Measurements from ENCODE around the gene EMC6. TPM values are rescaled to one million over a fixed set of nuclear protein-coding genes. Genes with fewer than 3 reads are reported as not detected.

The EMC6 gene
- total and polyA plus RNA-seq, 2 of the 13 experiments (the other 11 are each of a cell fraction or from before 2014, with no cell fraction given), result 45.1 to 47.7 TPM

DNA sequence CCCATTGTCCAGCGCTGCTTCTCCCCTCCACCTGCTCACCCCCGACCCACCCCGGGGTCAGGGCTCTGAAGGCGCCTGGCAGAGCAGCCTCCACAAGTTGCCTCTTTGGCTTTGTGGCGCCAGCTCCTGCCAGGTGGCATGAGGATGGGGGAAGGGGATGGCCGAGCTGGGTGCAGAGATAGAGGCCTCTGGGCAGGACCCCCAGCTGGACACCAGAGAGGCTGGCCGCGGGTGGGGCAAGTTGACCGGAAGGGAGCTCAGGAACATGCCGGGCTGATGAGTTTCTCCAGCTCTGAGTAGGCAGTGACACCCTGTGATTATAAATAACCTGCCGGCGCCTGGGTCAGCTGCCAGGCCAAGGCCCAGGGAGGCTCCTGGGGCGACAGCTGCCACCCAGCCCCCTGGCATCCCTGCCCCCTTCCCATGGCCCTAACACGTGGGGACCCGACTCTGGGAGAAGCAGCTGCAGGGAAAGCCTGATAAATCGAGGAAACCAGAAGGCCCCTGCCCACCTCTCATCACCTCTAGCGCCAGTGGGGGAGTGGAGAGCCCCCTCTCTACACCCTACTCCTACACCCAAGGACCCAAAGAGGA lies 26.6 kb downstream of the EMC6 start:
- peaks cover 12% of the 10 kb centered on the region for H3K9me3 ChIP-seq (ENCODE audit: low read length)
- H3K4me1 ChIP-seq (ENCODE audit: insufficient read depth, low read length), result peaks cover 17% of the 10 kb centered on the region
- no TSS peak for BruUV-seq (replicated peaks)
- peak overlapping the region; percentile 37 to 75 (median 65) for H3K4me3 ChIP-seq (replicated peaks in 1 of 3; ENCODE audit: insufficient read depth in 1 of 3, low read depth in 2 of 3, low read length in 3 of 3)
- H2AFZ ChIP-seq (ENCODE audit: low read length), result no peak overlapping the region
- intact Hi-C loops (cut with micrococcal nuclease; ENCODE audit: unreplicated experiment) (no loop called here), in situ Hi-C loops (cut with HindIII; ENCODE audit: extremely low pct_ligation_motif_present, low pct_unique_long_range_greater_than_20kb) (no loop called here)
- no peaks in the 10 kb centered on the region for H4K20me1 ChIP-seq (ENCODE audit: insufficient read depth, low read length)
- H3K27ac ChIP-seq (ENCODE audit: extremely low read length, insufficient read depth, low read length), result no peak overlapping the region
- ChIA-PET POLR2A (interaction anchor here (0.6 to 1.2 kb wide), 4 partner anchors 18 to 28 kb away, joined by 3 to 5 read pairs (median 3); partner anchors contain the start of genes HASPIN and TAX1BP3), CTCF (ENCODE audit: low intra/inter-chr PET ratio, low total read pairs) (no interaction called here)
- FAIRE-seq, result no peak
- H3K9ac ChIP-seq (ENCODE audit: insufficient read depth, low read depth, low read length), result no peak overlapping the region
- no peaks in the 10 kb centered on the region for H3K36me3 ChIP-seq (replicated peaks in 1 of 2; ENCODE audit: control insufficient read depth in 1 of 2, insufficient read depth in 2 of 2, low read length in 2 of 2)
- H3K27me3 ChIP-seq (ENCODE audit: control insufficient read depth in 1 of 2, insufficient read depth in 2 of 2, low read length in 2 of 2), result peaks cover 0 to 35% of the 10 kb centered on the region in 2 experiments; a peak in 2 of 5 replicates
- 5% methylated on average over 7 of the region's 17 CpGs for WGBS (ENCODE audit: low lambda C conversion rate)
- DNase-seq (ENCODE audit: low spot score), result no peak
- peak overlapping the region; percentile 90 for H3K4me2 ChIP-seq (ENCODE audit: low read depth, low read length)
- no peaks in the 10 kb centered on the region for H3K79me2 ChIP-seq (ENCODE audit: insufficient read depth, low read length)
- ATAC-seq, result peak; percentile 43
- TF ChIP-seq RARA (CRISPR knock-in tag; IDR thresholded peaks at IDR 0.05) (no peak), MIER3 (CRISPR knock-in tag; IDR thresholded peaks at IDR 0.05; ENCODE audit: borderline replicate concordance) (no peak), ZBTB21 (CRISPR knock-in tag; IDR thresholded peaks at IDR 0.05) (no peak), SMAD1 (CRISPR knock-in tag; IDR thresholded peaks at IDR 0.05; ENCODE audit: borderline replicate concordance, low read depth) (no peak)
- TF ChIP-seq, protein P1, sequence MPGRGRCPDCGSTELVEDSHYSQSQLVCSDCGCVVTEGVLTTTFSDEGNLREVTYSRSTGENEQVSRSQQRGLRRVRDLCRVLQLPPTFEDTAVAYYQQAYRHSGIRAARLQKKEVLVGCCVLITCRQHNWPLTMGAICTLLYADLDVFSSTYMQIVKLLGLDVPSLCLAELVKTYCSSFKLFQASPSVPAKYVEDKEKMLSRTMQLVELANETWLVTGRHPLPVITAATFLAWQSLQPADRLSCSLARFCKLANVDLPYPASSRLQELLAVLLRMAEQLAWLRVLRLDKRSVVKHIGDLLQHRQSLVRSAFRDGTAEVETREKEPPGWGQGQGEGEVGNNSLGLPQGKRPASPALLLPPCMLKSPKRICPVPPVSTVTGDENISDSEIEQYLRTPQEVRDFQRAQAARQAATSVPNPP (CRISPR knock-in tag; IDR thresholded peaks at IDR 0.05), result no peak
- TF ChIP-seq, protein P2, sequence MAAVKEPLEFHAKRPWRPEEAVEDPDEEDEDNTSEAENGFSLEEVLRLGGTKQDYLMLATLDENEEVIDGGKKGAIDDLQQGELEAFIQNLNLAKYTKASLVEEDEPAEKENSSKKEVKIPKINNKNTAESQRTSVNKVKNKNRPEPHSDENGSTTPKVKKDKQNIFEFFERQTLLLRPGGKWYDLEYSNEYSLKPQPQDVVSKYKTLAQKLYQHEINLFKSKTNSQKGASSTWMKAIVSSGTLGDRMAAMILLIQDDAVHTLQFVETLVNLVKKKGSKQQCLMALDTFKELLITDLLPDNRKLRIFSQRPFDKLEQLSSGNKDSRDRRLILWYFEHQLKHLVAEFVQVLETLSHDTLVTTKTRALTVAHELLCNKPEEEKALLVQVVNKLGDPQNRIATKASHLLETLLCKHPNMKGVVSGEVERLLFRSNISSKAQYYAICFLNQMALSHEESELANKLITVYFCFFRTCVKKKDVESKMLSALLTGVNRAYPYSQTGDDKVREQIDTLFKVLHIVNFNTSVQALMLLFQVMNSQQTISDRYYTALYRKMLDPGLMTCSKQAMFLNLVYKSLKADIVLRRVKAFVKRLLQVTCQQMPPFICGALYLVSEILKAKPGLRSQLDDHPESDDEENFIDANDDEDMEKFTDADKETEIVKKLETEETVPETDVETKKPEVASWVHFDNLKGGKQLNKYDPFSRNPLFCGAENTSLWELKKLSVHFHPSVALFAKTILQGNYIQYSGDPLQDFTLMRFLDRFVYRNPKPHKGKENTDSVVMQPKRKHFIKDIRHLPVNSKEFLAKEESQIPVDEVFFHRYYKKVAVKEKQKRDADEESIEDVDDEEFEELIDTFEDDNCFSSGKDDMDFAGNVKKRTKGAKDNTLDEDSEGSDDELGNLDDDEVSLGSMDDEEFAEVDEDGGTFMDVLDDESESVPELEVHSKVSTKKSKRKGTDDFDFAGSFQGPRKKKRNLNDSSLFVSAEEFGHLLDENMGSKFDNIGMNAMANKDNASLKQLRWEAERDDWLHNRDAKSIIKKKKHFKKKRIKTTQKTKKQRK (IDR thresholded peaks at IDR 0.05; ENCODE audit: low read length), result no peak
- TF ChIP-seq, protein P3, sequence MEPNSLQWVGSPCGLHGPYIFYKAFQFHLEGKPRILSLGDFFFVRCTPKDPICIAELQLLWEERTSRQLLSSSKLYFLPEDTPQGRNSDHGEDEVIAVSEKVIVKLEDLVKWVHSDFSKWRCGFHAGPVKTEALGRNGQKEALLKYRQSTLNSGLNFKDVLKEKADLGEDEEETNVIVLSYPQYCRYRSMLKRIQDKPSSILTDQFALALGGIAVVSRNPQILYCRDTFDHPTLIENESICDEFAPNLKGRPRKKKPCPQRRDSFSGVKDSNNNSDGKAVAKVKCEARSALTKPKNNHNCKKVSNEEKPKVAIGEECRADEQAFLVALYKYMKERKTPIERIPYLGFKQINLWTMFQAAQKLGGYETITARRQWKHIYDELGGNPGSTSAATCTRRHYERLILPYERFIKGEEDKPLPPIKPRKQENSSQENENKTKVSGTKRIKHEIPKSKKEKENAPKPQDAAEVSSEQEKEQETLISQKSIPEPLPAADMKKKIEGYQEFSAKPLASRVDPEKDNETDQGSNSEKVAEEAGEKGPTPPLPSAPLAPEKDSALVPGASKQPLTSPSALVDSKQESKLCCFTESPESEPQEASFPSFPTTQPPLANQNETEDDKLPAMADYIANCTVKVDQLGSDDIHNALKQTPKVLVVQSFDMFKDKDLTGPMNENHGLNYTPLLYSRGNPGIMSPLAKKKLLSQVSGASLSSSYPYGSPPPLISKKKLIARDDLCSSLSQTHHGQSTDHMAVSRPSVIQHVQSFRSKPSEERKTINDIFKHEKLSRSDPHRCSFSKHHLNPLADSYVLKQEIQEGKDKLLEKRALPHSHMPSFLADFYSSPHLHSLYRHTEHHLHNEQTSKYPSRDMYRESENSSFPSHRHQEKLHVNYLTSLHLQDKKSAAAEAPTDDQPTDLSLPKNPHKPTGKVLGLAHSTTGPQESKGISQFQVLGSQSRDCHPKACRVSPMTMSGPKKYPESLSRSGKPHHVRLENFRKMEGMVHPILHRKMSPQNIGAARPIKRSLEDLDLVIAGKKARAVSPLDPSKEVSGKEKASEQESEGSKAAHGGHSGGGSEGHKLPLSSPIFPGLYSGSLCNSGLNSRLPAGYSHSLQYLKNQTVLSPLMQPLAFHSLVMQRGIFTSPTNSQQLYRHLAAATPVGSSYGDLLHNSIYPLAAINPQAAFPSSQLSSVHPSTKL (CRISPR knock-in tag; IDR thresholded peaks at IDR 0.05), result no peak
- TF ChIP-seq, protein P4, sequence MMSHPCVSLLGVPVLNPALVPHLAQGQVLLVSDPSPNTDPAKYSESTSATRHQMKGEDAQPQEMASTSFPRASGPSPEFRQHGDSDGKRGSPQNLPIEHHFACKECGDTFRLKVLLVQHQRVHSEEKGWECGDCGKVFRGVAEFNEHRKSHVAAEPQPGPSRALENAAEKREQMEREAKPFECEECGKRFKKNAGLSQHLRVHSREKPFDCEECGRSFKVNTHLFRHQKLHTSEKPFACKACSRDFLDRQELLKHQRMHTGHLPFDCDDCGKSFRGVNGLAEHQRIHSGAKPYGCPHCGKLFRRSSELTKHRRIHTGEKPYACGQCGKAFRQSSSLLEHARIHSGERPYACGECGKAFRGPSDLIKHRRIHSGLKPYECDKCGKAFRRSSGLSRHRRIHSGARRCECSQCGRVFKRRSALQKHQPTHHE (CRISPR knock-in tag; IDR thresholded peaks at IDR 0.05; ENCODE audit: borderline replicate concordance), result no peak

All from HepG2 (cell line).